A673 (cell line): ENCODE measurements around the gene ZNF638. TPM values are rescaled to one million over a fixed set of nuclear protein-coding genes. Genes with fewer than 3 reads are reported as not detected.

ENCODE experiments used
- BruUV-seq: library from RNA; stranded (reverse); fragments of 400-500 nt; replicated peaks from 2 replicates; lab custom pipeline; 2021; lab: Mats Ljungman, UMichigan
- CTCF ChIA-PET: fragments of 300-600 bp; sonication (Branson Sonifier 250); formaldehyde crosslinking; loops from one replicate; lab custom pipeline; 2022; ENCODE audit warnings: antibody characterized with exemption; lab: Charles Lee
- POLR2A ChIA-PET: fragments of 300-600 bp; sonication (Branson Sonifier 250); formaldehyde crosslinking; loops from one replicate; lab custom pipeline; 2022; ENCODE audit warnings: antibody characterized with exemption; ENCODE audit not compliant: low non-redundant PET; lab: Charles Lee
- DNase-seq: peaks from one replicate; pipeline ENCODE4 v3.0.0-alpha.2; 2015; ENCODE audit warnings: low spot score
- H3K27ac ChIP-seq: fragments of 200-600 bp; sonication (generic); 2 replicates; pipeline ENCODE4 v1.5.1; 2016; ENCODE audit warnings: mixed run types, low read depth, mild to moderate bottlenecking, mixed read lengths, antibody characterized with exemption, low read length; ENCODE audit not compliant: poor library complexity, severe bottlenecking
- H3K27me3 ChIP-seq: fragments of 200-600 bp; sonication (generic); replicated peaks from 2 replicates; pipeline ENCODE4 v1.6.1; 2017; ENCODE audit warnings: mixed run types, low read depth, mild to moderate bottlenecking, mixed read lengths, antibody characterized with exemption, low read length; ENCODE audit not compliant: insufficient read depth, poor library complexity
- H3K36me3 ChIP-seq: fragments of 200-600 bp; sonication (generic); 2 replicates; pipeline ENCODE4 v1.6.1; 2016; ENCODE audit warnings: mixed run types, mild to moderate bottlenecking, mixed read lengths, antibody characterized with exemption, low read length; ENCODE audit not compliant: insufficient read depth, poor library complexity, severe bottlenecking
- H3K4me1 ChIP-seq: fragments of 200-600 bp; sonication (generic); 2 replicates; pipeline ENCODE4 v1.6.1; 2017; ENCODE audit warnings: mixed run types, mild to moderate bottlenecking, mixed read lengths, antibody characterized with exemption, low read length; ENCODE audit not compliant: insufficient read depth, poor library complexity, severe bottlenecking
- H3K4me3 ChIP-seq: fragments of 200-600 bp; sonication (generic); 2 replicates; pipeline ENCODE4 v1.5.1; 2016; ENCODE audit warnings: low read depth, mixed run types, mild to moderate bottlenecking, mixed read lengths, low read length; ENCODE audit not compliant: poor library complexity, severe bottlenecking
- H3K9me3 ChIP-seq: fragments of 200-600 bp; sonication (generic); 2 replicates; pipeline ENCODE4 v1.6.1; 2016; ENCODE audit warnings: mixed run types, low read depth, mild to moderate bottlenecking, mixed read lengths, antibody characterized with exemption, low read length; ENCODE audit not compliant: poor library complexity, severe bottlenecking
- CTCF ChIP-seq: fragments of 300-800, 200-600 bp; sonication (generic); conservative IDR thresholded peaks from 2 replicates; pipeline ENCODE4 v1.5.1; 2017; ENCODE audit warnings: low read depth, mild to moderate bottlenecking, antibody characterized with exemption, low read length, moderate library complexity, mixed read lengths
- EZH2 ChIP-seq: fragments of 200-600 bp; sonication (generic); IDR thresholded peaks from 2 replicates; pipeline ENCODE4 v1.6.1; 2017; ENCODE audit warnings: borderline replicate concordance, low read depth, mild to moderate bottlenecking, mixed read lengths, antibody characterized with exemption, low read length; ENCODE audit not compliant: poor library complexity, severe bottlenecking
- intact Hi-C: fragments of 100-400 bp; cut with micrococcal nuclease; formaldehyde crosslinking; loops from one replicate; pipeline ENCODE4 v1.10.0; 2022; ENCODE audit not compliant: unreplicated experiment
- total RNA-seq: library from RNA; stranded (reverse); gene quantifications from 2 replicates; pipeline ENCODE4 v1.2.3, GENCODE V29; 2021

The ZNF638 gene
- total RNA-seq, 1 experiment from 2014 or later, result 126 TPM

- TF ChIP-seq CTCF (no peak), EZH2 (no peak)
- Histone ChIP-seq H3K27ac (no peak overlapping the region), H3K27me3 (no peaks in the 10 kb centered on the region), H3K4me1 (no peaks in the 10 kb centered on the region), H3K9me3 (no peaks in the 10 kb centered on the region), H3K4me3 (no peak overlapping the region), H3K36me3 (no peaks in the 10 kb centered on the region)
- POLR2A ChIA-PET, result no interaction called here
- intact Hi-C loops, result no loop called here
- no TSS peak for BruUV-seq
- CTCF ChIA-PET, result no interaction called here
- DNase-seq, result no peak
Measured at GRCh38 chr2:71479261-71479660, 147.7 kb downstream of the ZNF638 start.

GRCh38 chr2:71481111-71481510 is 149.5 kb downstream of the ZNF638 start:
- Histone ChIP-seq H3K9me3 (no peaks in the 10 kb centered on the region), H3K36me3 (no peaks in the 10 kb centered on the region), H3K4me3 (no peak overlapping the region), H3K27ac (no peak overlapping the region), H3K4me1 (no peaks in the 10 kb centered on the region), H3K27me3 (no peaks in the 10 kb centered on the region)
- ChIA-PET CTCF (no interaction called here), POLR2A (no interaction called here)
- DNase-seq, result no peak
- no peak for TF ChIP-seq EZH2
- no peak for TF ChIP-seq CTCF
- no TSS peak for BruUV-seq
- intact Hi-C loops, result no loop called here

- Histone ChIP-seq H3K9me3 (no peaks in the 10 kb centered on the region), H3K27me3 (no peaks in the 10 kb centered on the region), H3K4me1 (no peaks in the 10 kb centered on the region), H3K36me3 (no peaks in the 10 kb centered on the region), H3K27ac (no peak overlapping the region), H3K4me3 (no peak overlapping the region)
- ChIA-PET CTCF (no interaction called here), POLR2A (no interaction called here)
- TF ChIP-seq CTCF (no peak), EZH2 (no peak)
- DNase-seq, result no peak
- no TSS peak for BruUV-seq
- intact Hi-C loops, result no loop called here
Measured at GRCh38 chr2:71482055-71482454, 150.5 kb downstream of the ZNF638 start.
